HG02642 (cell line): ENCODE results near the gene STAT2.
"Not testable (repeated sequence)": the region's sequence is repeated elsewhere in the genome, so short reads cannot be mapped to it uniquely, and the experiment has no call there.

Experiments used
- ATAC-seq: cut with Tn5 transposase; IDR thresholded peaks from one replicate; pipeline ENCODE4 v1.9.1; 2021; ENCODE audit warnings: mild to moderate bottlenecking; ENCODE audit not compliant: unreplicated experiment, poor library complexity

STAT2 gene

DNA sequence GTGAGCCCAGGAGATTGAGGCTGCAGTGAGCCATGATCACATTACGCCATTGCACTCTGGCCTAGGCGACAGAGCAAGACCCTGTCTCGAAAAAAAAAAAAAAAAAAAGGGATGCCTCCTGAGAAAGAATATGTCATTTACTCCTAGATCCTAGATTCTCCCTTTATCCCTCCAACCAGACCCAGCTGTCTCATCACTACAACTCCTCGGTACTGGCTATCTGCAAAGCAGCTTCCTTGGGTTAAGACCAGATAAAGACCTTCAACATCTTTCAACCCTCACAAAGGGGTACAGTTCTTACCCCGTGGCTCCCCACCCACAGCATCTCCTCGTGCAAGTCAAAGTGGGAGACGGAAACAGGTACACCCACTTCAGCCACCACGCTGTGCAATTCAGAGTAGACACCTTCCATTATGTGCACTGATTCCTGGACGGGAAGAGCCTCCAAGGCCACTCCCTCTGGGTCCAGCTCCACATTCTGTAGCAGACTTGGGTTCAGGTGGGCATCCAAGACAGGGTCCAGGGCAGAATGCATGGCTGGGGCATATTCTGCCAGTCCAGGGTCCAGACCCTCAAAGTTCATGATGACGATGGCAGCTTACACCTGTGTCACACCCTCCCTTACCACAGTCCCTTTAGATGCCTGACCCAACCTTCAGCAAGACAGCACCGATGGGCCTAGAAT lies 27.3 kb downstream of the STAT2 start:
- no peak for ATAC-seq

DNA sequence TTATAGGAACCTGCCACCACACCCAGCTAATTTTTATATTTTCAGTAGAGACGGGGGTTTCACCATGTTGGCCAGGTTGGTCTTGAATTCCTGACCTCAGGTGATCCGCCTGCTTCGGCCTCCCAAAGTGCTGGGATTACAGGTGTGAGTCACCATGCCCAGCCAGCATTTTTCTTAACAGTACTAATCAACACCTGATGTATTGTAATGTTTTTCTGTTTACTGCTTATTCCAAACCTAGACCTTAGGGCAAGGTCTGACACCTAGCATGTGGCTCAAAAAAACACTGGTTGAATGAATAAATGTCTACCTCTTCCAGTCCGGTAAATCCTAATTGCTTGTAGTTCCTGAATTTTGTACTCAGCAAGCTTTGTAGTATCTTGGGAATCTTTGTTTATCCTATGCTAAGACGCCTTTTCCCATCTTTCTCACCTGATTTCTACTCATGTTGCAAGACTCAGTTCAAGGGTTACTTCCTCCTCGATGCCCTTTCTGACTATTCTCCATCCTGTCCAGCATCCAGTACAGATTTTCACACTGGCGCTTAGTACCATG lies 28.9 kb downstream of the STAT2 start:
- no peak for ATAC-seq

DNA sequence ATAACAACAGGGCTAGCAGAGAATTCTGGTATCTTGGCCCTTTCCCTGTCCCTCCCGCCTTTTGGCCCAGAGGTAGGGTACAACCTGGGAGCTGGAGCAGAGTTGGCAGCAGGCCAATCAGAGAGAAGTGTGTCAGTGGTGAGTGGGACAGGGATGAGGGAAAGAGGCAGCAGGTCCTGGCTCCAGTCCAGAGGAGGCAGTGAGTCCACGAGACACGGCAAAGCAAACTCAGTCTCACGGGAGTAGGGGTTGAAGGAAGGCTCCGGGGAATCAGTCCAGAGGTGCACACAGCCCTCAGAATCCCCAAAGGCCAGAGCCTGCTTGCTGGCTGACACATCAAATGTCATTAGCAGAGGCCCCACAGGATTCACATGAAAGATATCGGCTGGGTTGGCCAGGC lies 33.4 kb downstream of the STAT2 start:
- no peak for ATAC-seq

DNA sequence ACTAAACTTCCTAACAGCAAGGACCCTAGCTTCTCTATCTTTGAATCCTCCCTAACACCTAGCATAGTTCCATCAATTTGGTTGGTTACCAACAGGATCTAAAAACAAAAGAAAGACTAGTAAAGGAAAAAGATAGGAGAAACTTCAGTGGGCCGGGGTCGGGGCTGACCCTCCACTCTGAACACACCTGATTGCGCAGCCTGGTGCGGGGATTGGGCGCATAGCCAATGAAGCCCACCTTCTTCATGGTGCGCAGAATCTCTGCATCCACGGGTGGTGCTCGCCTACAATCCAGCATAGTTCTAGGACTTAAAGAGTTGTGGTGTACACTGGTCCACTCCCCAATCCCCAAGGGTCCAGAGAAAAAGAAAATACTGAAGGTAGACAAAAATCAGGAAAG lies 33.8 kb downstream of the STAT2 start:
- no peak for ATAC-seq

DNA sequence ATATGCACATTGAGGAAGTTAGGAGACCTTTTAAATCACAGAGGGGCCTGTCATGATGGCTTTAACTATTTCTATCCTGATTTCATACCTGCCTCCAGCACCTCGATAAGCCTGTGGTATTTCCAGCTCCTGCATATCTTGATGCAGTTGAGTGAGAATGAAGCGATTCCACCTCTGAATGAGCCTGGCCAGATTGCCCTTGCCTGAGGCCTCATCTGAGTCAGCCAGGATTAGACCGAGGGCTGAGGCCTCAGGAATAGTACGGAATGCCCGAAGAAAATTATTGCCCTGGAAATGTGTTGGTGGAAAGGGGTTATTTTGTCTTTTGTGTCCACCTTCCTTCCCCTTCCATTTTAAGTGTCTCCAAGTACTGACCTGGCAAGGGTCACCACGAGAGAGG lies 35.7 kb downstream of the STAT2 start:
- ATAC-seq = no peak

DNA sequence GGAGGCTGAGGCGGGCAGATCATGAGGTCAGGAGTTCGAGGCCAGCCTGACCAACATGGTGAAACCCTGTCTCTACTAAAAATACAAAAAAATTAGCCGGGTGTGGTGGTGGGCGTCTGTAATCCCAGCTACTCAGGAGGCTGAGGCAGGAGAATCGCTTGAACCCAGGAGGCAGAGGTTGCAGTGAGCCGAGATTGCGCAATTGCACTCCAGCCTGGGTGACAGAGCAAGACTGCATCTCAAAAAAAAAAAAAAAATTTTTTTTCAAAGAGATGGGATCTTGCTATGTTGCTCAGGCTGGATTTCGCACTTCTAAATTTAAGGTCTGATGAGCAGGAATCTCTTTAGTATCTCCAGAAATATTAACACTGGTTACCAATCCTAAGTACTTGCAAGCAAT lies 38.3 kb downstream of the STAT2 start:
- not testable (repeated sequence) for ATAC-seq

DNA sequence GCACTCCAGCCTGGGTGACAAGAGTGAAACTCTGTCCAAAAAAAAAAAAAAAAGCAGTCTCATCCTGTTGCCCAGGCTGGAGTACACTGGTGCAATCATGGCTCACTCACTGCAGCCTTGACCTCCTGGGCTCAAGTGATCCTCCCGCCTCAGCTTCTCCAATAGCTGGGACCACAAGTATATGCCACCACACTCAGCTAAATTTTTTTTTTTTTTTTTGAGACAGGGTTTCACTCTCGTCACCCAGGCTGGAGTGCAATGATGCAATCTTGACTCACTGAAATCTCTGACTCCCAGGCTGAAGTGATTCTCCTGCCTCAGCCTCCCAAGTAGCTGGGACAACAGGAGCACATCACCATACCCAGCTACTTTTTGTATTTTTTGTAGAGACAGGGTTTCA lies 38.9 kb downstream of the STAT2 start:
- no peak for ATAC-seq

DNA sequence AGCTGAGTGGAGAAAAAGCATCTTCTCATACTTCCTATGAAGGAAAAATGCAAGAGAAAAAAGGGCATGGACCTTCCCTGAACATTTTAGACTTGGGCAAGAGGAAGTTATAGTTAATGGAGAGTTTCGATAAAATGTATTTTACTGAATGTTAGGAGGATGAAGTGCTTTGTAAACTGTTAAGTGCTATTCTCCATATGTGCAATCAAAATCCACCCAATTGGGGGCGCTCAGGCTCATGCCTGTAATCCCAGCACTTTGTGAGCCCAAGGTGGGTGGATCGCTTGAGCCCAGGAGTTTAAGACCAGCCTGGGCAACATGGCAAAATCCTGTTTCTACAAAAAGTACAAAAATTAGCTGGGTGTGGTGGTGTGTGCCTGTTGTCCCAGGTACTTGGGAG lies 42.2 kb downstream of the STAT2 start:
- no peak for ATAC-seq

DNA sequence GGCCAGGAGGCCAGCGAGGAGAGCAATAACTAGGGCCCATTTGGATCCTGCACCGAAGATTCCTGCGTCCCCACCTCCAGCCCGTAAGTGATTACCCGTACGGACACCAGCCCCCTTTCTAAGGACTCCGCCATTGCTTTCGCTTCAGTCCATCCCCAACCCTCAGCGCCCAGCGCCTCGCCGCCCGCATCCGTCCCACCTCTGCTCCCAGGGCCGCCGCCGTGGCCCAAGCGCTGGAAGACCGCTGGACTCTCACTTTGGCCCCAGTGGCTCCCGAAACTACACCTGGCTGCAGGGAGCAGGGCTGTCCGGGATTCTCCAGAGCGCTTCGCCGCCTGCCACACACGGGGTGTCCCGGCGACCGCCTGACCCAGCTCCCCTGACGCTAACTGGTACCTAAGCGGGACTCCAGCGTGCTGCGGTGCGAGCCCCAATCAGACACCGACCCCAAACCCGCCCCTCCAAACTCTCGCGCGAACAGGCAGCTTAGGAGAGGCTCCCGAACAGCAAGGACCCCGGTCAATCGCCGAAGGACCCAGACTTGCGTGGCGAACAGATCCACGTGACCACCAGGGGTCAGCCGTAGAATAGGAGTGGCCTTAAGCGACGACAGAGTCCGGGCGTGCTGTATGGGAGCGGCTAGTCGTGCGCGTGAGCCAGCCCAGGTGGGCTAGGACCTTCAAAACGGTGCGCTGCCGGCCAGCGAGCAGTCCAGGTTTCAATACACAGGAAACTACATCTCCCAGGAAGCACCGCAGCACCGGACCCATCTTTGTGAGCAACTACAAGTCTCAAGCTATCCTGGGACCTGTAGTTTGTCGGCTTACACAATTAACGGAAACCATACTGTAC lies 44.1 kb downstream of the STAT2 start, which contains the start of gene CNPY2:
Gene CNPY2, minus strand, starts transcription at position 367 of the 852 bp plus-strand sequence. CDS start 771 bp downstream, outside the sequence.
- ATAC-seq = peak; percentile 92

DNA sequence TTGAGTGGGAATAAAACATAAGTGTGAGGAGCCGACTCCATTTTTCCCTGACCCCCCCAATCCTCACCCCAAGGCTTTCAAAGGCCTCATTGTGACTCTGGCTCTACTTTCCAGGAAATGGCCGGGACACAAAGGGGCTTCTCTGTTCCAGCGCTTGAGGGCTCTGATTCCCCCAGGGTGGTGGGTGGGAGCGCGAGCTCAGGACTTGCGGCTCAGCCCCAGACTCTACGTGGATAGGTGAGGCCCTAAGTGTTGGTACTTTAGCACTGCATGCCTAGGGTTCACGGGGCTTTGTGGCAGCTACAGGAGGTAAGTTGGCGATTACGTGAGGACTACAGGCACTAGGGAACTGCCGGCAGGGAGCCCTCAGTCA lies 44.7 kb downstream of the STAT2 start:
- no peak for ATAC-seq

DNA sequence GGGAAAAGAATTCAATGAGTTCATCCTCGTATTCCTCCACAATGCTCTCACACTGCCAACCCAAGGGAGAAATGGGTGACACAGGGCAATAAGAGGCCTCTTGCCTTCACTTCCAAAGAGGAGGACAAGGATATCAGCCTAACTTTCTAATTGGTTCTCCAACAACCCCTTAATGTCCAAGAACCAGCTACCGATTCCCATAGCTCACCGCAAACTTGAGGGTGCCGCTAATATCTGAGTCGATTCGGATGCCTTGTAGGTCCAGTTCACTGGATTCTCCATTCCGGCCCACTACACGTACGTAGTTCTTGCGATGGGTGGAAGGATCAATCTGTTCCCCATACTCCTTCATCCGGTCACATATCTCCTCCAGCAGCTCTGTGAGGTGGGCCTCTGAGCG lies 48.9 kb downstream of the STAT2 start:
- ATAC-seq = no peak

DNA sequence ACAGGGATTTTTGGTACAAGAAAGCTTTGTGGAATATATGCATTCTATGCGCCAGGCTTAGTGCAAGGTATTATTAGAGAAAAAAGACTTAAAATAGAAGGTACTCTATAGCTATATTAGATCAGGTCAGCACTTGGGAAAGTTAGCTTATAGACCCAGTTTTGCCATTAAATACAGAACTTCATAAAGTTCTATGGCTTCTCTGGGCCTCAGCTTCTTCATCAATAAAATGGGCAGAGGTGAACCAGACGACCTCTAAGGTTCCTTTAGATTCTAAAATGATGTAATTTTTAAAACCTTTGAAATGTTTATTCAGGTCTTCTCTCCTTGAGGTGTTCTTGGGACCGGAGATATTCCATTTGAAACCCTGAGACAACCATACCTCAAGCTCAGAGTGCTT lies 51.2 kb downstream of the STAT2 start:
- no peak for ATAC-seq

DNA sequence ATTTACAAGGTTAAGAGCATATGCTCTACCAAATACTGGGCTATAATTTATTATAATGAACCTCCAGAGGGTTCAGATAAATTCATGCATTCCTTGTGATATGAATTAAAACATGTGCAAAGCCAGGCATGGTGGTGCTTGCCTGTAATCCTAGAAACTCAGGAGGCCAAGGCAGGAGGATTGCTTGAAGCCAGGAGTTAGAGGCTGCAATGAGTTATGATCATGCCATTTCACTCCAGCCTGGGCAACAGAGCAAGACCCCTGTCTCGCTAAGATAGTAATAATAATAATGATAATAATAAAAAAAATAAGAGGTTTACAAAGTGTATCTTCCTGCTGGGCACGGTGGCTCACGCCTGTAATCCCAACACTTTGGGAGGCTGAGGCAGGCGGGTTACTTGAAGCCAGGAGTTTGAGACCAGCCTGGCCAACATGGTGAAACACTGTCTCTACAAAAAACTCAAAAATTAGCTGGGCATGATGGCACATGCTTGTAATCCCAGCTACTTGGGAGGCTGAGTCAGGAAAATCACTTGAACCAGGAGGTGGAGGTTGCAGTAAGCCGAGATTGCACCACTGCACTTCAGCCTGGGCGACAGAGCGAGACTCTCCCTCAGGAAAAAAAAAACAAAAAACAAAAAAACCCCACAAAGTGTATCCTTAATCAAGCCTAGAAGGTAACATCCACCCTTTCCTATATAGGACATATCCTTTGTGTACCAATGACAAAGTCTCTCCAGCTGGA lies 52.5 kb downstream of the STAT2 start:
- no peak for ATAC-seq

DNA sequence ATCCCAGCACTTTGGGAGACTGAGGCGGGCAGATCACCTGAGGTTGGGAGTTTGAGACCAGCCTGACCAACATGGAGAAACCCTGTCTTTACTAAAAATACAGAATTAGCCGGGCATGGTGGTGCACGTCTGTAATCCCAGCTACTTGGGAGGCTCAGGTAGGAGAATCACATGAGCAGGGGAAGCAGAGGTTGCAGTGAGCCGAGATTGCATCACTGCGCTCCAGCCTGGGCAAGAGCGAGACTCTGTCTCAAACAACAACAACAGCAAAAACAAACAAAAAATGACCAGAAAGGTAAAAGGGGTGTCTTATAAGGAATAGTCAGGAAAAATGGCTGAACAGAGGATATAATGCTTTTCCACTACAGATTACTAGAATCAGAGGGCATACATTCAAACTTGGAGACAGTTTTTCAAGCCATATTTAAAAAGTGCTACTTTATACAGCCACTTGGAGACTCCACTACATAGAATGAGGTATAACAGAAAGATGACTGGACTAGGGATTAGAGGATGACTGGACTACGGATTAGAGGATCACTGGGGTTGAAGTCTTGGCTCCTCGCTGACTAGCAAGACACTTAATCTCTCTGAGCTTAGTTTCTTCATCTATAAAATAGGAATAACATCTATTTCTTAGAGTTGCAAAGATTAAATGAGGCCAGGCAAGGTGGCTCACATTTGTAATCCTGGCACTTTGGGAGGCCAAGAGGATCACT lies 54.9 kb downstream of the STAT2 start:
- no peak for ATAC-seq

DNA sequence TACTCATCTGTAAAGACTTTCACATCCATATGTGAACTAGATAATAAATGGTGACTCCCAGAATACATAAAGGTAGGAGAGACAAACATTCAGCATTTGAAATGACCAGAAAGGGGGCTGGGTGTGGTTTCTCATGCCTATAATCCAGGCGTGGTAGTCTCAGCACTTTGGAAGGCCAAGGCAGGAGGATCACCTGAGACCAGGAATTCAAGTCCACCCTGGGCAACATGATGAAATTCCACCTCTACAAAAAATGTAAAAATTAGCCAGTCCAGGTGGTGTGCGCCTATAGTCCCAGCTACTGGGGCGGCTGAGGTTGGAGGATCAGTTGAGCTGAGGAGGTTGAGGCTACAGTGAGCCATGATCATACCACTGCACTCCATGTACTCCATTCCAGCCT lies 55.6 kb downstream of the STAT2 start:
- no peak for ATAC-seq

DNA sequence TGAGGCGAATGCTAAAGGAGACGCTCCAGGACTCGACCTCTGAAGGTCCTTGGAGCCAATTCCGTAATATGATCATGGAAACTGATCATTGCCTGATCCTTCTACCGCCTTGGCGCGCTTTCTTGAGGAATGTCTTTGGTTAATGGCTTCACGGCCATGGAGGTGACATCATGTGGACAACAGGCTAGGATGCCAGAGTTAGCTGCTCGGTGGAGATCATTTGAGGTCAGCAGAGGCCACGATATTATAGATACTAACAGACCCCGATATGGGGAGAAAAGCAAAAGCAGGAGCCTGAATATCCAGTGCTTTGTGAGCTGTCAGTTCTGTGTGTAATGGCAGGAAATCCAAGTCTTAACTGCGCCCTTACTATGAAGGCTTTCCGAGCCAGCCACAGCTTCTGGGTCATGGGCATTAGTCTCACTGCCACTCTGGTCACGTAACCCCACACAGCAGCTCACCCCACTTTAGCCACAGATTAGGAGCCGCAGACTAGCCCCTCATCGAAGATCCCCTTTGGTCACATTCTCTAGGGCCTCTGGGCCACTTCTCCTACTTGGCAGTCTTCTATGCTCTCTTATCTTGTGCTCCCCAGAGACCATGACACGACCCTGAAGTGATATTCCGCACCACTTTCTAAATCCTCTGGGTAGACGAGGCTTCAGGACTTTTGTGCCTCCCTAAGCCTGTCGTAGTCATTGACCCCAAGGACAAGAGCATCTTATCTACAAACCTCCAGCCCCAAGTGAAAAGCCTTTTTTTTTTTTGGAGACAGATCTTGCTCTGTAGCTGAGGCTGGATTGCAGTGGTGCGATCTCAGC lies 59.1 kb downstream of the STAT2 start:
- ATAC-seq = no peak

DNA sequence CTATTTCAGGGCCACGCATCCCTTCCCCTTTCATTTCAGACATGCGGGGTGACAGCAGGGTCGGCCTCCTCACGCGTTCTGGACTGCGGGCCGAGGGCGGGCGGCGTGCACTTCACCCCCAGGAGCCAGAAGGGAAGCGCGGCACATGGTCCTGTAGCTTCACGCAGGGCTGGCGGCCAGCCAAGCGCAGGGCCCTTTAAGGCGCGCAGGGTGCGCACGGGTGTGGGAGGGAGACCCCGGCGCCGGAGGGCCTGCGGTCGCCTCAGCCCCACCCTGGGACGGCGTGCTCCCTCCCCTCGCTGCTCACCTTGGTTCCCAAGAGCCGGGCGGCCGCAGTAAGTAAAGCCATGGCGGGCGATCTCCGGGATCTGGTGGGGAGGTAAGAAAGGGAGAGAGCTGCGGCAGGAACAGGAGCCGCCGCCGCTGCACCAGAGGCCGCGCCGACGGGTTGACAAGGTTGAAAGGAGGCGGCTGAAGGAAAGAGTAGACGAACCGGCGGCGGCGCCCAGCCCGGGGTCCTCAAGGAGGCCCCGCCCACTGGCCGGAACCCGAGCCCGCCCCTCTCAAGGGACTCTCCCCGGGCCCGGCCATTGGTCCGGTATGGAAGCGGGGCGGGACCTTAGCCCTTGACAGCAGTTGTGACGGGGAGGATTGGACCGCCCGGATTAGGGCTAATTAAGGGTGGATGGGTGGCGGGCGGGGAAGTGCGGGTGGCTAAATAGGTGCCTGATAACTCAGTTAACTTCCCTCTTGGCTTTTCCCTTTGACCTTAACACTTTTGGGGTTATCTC lies 59.9 kb downstream of the STAT2 start, which contains the start of gene CS:
Gene CS, minus strand, starts transcription at position 478 of the 791 bp plus-strand sequence. Its CDS starts 129 bp downstream, at position 349.
- peak; percentile 95 for ATAC-seq

DNA sequence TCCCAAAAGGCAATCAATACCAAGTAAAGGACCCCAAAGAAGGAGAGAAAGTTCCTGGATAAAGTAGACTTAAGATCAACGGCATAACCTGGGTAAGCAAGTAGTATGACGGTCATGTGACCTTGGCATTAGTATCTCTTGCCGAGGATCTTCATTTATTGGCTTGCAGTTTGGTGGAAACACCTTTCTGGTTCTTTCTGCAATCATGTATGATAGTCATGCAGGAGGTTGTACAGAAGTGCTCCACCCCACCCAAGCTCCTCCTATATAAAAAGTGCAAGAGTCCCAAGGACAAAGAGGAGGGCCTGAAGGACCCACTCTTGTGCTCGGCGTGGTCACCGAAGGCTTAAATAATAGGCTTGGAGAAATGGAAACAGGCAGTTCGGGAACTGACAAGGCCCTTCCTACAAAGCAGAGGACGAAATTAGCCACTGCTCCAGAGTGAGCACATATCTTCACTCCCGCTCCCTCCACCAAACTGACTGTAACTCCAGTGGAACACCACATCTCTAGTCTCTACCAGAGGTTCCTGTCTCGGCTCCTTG lies 60.5 kb downstream of the STAT2 start:
- ATAC-seq = no peak
